HUES64 (cell line): Measurements from ENCODE around the gene GPR152.

Experiments
- H3K27ac ChIP-seq: 2 replicates; pipeline ENCODE4 v1.7.0; 2013; ENCODE audit warnings: low read depth, low read length, inconsistent platforms
- H3K27me3 ChIP-seq: 2 replicates; pipeline ENCODE4 v1.6.1; 2013; ENCODE audit warnings: mild to moderate bottlenecking, low read length; ENCODE audit not compliant: insufficient read depth
- H3K36me3 ChIP-seq: 2 replicates; pipeline ENCODE4 v1.6.1; 2013; ENCODE audit warnings: mild to moderate bottlenecking, low read length; ENCODE audit not compliant: insufficient read depth
- H3K4me1 ChIP-seq: 2 replicates; pipeline ENCODE4 v1.6.1; 2013; ENCODE audit warnings: mild to moderate bottlenecking, low read length, moderate library complexity; ENCODE audit not compliant: insufficient read depth
- H3K4me3 ChIP-seq: 2 replicates; pipeline ENCODE4 v1.5.1; 2013; ENCODE audit warnings: mild to moderate bottlenecking, low read length, moderate library complexity
- H3K9ac ChIP-seq: 2 replicates; pipeline ENCODE4 v1.6.1; 2013; ENCODE audit warnings: mild to moderate bottlenecking, low read depth, low read length
- H3K9me3 ChIP-seq: 2 replicates; pipeline ENCODE4 v1.6.1; 2013; ENCODE audit warnings: low read depth, low read length; ENCODE audit not compliant: insufficient read depth
- WGBS: fragments of 150-250, 120-280 bp; methylation state at CpG from one replicate; pipeline ENCODE4 v1.1.7; 2013; ENCODE audit warnings: missing lambda C conversion rate; 5-methylcytosine and 5-hydroxymethylcytosine counted together

The GPR152 gene

GRCh38 chr11:67458266-67458665, 5.7 kb upstream of the GPR152 start:
- no peak overlapping the region for H3K9ac ChIP-seq
- 93% methylated on average over 19 of the region's 19 CpGs for WGBS
- no peak overlapping the region for H3K27ac ChIP-seq
- no peaks in the 10 kb centered on the region for H3K36me3 ChIP-seq
- H3K4me1 ChIP-seq: no peaks in the 10 kb centered on the region
- no peaks in the 10 kb centered on the region for H3K9me3 ChIP-seq
- no peak overlapping the region for H3K4me3 ChIP-seq
- H3K27me3 ChIP-seq: no peaks in the 10 kb centered on the region

- Histone ChIP-seq H3K27me3 (no peaks in the 10 kb centered on the region), H3K9ac (no peak overlapping the region), H3K9me3 (no peaks in the 10 kb centered on the region), H3K4me3 (no peak overlapping the region), H3K4me1 (no peaks in the 10 kb centered on the region), H3K27ac (no peak overlapping the region), H3K36me3 (no peaks in the 10 kb centered on the region)
- 94% methylated on average over 12 of the region's 12 CpGs for WGBS
Observed at GRCh38 chr11:67457453-67457852, 4.9 kb upstream of the GPR152 start.

GRCh38 chr11:67456068-67456705, 3.7 kb upstream of the GPR152 start:
- Histone ChIP-seq H3K4me3 (no peak overlapping the region), H3K27ac (no peak overlapping the region), H3K4me1 (no peaks in the 10 kb centered on the region), H3K27me3 (no peaks in the 10 kb centered on the region), H3K9ac (no peak overlapping the region), H3K9me3 (no peaks in the 10 kb centered on the region), H3K36me3 (no peaks in the 10 kb centered on the region)
- 90% methylated on average over 25 of the region's 25 CpGs for WGBS

GRCh38 chr11:67455054-67455453, 2.5 kb upstream of the GPR152 start, which contains the start of gene CABP4:
Gene CABP4 (plus strand): TSS chr11:67455354. CDS start chr11:67455424, 70 bp downstream.
- Histone ChIP-seq H3K4me3 (no peak within 1 kb of the TSS), H3K9ac (no peak within 1 kb of the TSS), H3K27ac (no peak within 1 kb of the TSS), H3K27me3 (no peaks in the 10 kb centered on the region), H3K4me1 (no peaks in the 10 kb centered on the region), H3K36me3 (no peaks in the 10 kb centered on the region), H3K9me3 (no peaks in the 10 kb centered on the region)
- 83% methylated on average over 3 of the region's 3 CpGs for WGBS

- Histone ChIP-seq H3K27ac (no peak overlapping the region), H3K9me3 (no peaks in the 10 kb centered on the region), H3K9ac (no peak overlapping the region), H3K4me3 (no peak overlapping the region), H3K4me1 (no peaks in the 10 kb centered on the region), H3K27me3 (no peaks in the 10 kb centered on the region), H3K36me3 (no peaks in the 10 kb centered on the region)
- 91% methylated on average over 21 of the region's 21 CpGs for WGBS
Observed at GRCh38 chr11:67453816-67454732, 1.5 kb upstream of the GPR152 start.

- 94% methylated on average over 14 of the region's 14 CpGs for WGBS
- no peaks in the 10 kb centered on the region for H3K27me3 ChIP-seq
- H3K36me3 ChIP-seq: no peaks in the 10 kb centered on the region
- no peaks in the 10 kb centered on the region for H3K9me3 ChIP-seq
- H3K27ac ChIP-seq: no peak overlapping the region
- H3K9ac ChIP-seq: no peak overlapping the region
- H3K4me3 ChIP-seq: no peak overlapping the region
- H3K4me1 ChIP-seq: no peaks in the 10 kb centered on the region
Observed at GRCh38 chr11:67451658-67451976, 912 bp downstream of the GPR152 start.

- H3K27me3 ChIP-seq: no peaks in the 10 kb centered on the region
- no peaks in the 10 kb centered on the region for H3K4me1 ChIP-seq
- 88% methylated on average over 25 of the region's 25 CpGs for WGBS
- H3K9ac ChIP-seq: no peak overlapping the region
- H3K9me3 ChIP-seq: no peaks in the 10 kb centered on the region
- no peak overlapping the region for H3K4me3 ChIP-seq
- H3K36me3 ChIP-seq: no peaks in the 10 kb centered on the region
- H3K27ac ChIP-seq: no peak overlapping the region
Observed at GRCh38 chr11:67450796-67451657, 1.5 kb downstream of the GPR152 start.

GRCh38 chr11:67449116-67449844, 3.2 kb downstream of the GPR152 start:
- no peaks in the 10 kb centered on the region for H3K4me1 ChIP-seq
- H3K9ac ChIP-seq: no peak overlapping the region
- no peak overlapping the region for H3K4me3 ChIP-seq
- H3K27ac ChIP-seq: no peak overlapping the region
- 89% methylated on average over 9 of the region's 9 CpGs for WGBS
- no peaks in the 10 kb centered on the region for H3K27me3 ChIP-seq
- no peaks in the 10 kb centered on the region for H3K36me3 ChIP-seq
- no peaks in the 10 kb centered on the region for H3K9me3 ChIP-seq

GRCh38 chr11:67448220-67448609, 4.3 kb downstream of the GPR152 start:
- Histone ChIP-seq H3K9me3 (no peaks in the 10 kb centered on the region), H3K27me3 (no peaks in the 10 kb centered on the region), H3K27ac (no peak overlapping the region), H3K36me3 (no peaks in the 10 kb centered on the region), H3K4me3 (no peak overlapping the region), H3K4me1 (no peaks in the 10 kb centered on the region), H3K9ac (no peak overlapping the region)
- 93% methylated on average over 7 of the region's 7 CpGs for WGBS

GRCh38 chr11:67445515-67445914, 7.0 kb downstream of the GPR152 start:
- no peaks in the 10 kb centered on the region for H3K4me1 ChIP-seq
- 82% methylated on average over 5 of the region's 5 CpGs for WGBS

More at GRCh38 chr11:67445515-67445914, 7.0 kb downstream of the GPR152 start:
- H3K4me3 ChIP-seq: no peak overlapping the region
- H3K27me3 ChIP-seq: no peaks in the 10 kb centered on the region
- peaks cover 13% of the 10 kb centered on the region for H3K36me3 ChIP-seq
- H3K27ac ChIP-seq: no peak overlapping the region
- no peaks in the 10 kb centered on the region for H3K9me3 ChIP-seq
- H3K9ac ChIP-seq: no peak overlapping the region
